T-helper 1 cell treated with Interleukin-12 subunit alpha and Interleukin-12 subunit beta and Interleukin-4 antibody, amounts not matched to agents 30 ng/mL and 1 ng/mL, for 36 hours (primary cell): Measurements from ENCODE around the gene TMEM129. TPM values are rescaled to one million over a fixed set of nuclear protein-coding genes. Genes with fewer than 3 reads are reported as not detected.

Source experiments
- intact Hi-C: fragments of 100-400 bp; cut with micrococcal nuclease; formaldehyde crosslinking; loops from one replicate; pipeline ENCODE4 v1.15.1; 2024
- total RNA-seq: library from RNA; stranded (reverse); gene quantifications from 2 replicates; pipeline ENCODE4 v1.2.3, GENCODE V29; 2022

The TMEM129 gene
- total RNA-seq, 1 donor from 2014 or later: 24.9 TPM

GRCh38 chr4:1745697-1746096 is 24.6 kb upstream of the TMEM129 start:
- intact Hi-C loops: loop anchor here (5.0 kb wide), 1 partner anchor 47 kb away; the partner anchor contains the start of gene FGFR3

GRCh38 chr4:1745165-1745564 is 24.0 kb upstream of the TMEM129 start:
- intact Hi-C loops: loop anchor here (5.0 kb wide), 1 partner anchor 47 kb away; the partner anchor contains the start of gene FGFR3

GRCh38 chr4:1744552-1744951 is 23.4 kb upstream of the TMEM129 start:
- intact Hi-C loops: no loop called here

GRCh38 chr4:1743975-1744374 is 22.9 kb upstream of the TMEM129 start:
- intact Hi-C loops: no loop called here

GRCh38 chr4:1743551-1743950 is 22.4 kb upstream of the TMEM129 start:
- intact Hi-C loops: no loop called here

GRCh38 chr4:1741208-1741607 is 20.1 kb upstream of the TMEM129 start:
- intact Hi-C loops: no loop called here

- intact Hi-C loops: no loop called here
Measured at GRCh38 chr4:1740021-1740545, 19.0 kb upstream of the TMEM129 start.

GRCh38 chr4:1739358-1739757 is 18.2 kb upstream of the TMEM129 start:
- intact Hi-C loops: no loop called here

GRCh38 chr4:1738410-1738809 is 17.3 kb upstream of the TMEM129 start:
- intact Hi-C loops: no loop called here

- intact Hi-C loops: no loop called here
Measured at GRCh38 chr4:1737666-1738065, 16.5 kb upstream of the TMEM129 start.

GRCh38 chr4:1736812-1737211 is 15.7 kb upstream of the TMEM129 start:
- intact Hi-C loops: no loop called here

GRCh38 chr4:1735215-1735614 is 14.1 kb upstream of the TMEM129 start:
- intact Hi-C loops: no loop called here

- intact Hi-C loops: no loop called here
Measured at GRCh38 chr4:1732911-1733310, 11.8 kb upstream of the TMEM129 start.

- intact Hi-C loops: no loop called here
Measured at GRCh38 chr4:1731180-1731579, 10.1 kb upstream of the TMEM129 start.

- intact Hi-C loops: no loop called here
Measured at GRCh38 chr4:1730532-1731135, 9.5 kb upstream of the TMEM129 start.

- intact Hi-C loops: loop anchor here (10.0 kb wide), 1 partner anchor 446 kb away; no protein-coding TSS in a partner anchor
Measured at GRCh38 chr4:1728061-1728980, 7.2 kb upstream of the TMEM129 start.

- intact Hi-C loops: loop anchor here (10.0 kb wide), 1 partner anchor 447 kb away; no protein-coding TSS in a partner anchor
Measured at GRCh38 chr4:1727117-1728031, 6.3 kb upstream of the TMEM129 start.

GRCh38 chr4:1726146-1726934 is 5.2 kb upstream of the TMEM129 start:
- intact Hi-C loops: loop anchor here (1.0 to 10.0 kb wide), 3 partner anchors 15 to 448 kb away; no protein-coding TSS in a partner anchor

GRCh38 chr4:1725521-1725920 is 4.4 kb upstream of the TMEM129 start:
- intact Hi-C loops: loop anchor here (10.0 kb wide), 1 partner anchor 449 kb away; no protein-coding TSS in a partner anchor
